Measurements from ENCODE around the gene TBC1D25.

The TBC1D25 gene

GRCh38 chrX:48520976-48521352, 18.6 kb upstream of the TBC1D25 start:
- TF ChIP-seq CTCF (IDR thresholded peaks at IDR 0.05; ENCODE audit: insufficient read depth, low read length, poor library complexity, severe bottlenecking) (no peak), EZH2phosphoT487 (conservative IDR thresholded peaks at IDR 0.05; ENCODE audit: low read length) (no peak)
- H3K79me2 ChIP-seq (ENCODE audit: insufficient read depth, low read length) = peaks cover 27% of the 10 kb centered on the region
- H3K4me3 ChIP-seq (ENCODE audit: insufficient read depth, low read length, poor library complexity, severe bottlenecking) = peak overlapping the region; percentile 52
- H3K27me3 ChIP-seq (ENCODE audit: low read length) = no peaks in the 10 kb centered on the region
- peak overlapping the region; percentile 82 for H3K27ac ChIP-seq (ENCODE audit: low read depth, low read length)
- peak overlapping the region; percentile 6 for H2AFZ ChIP-seq (ENCODE audit: low read depth, low read length, severe bottlenecking)
- H3F3A ChIP-seq (ENCODE audit: insufficient read depth) = peaks cover 13% of the 10 kb centered on the region; the same call in 1 of the 2 replicates
- H3K9me2 ChIP-seq (replicated peaks; ENCODE audit: insufficient read depth, low read length) = no peaks in the 10 kb centered on the region
- H3K9ac ChIP-seq (ENCODE audit: low read length) = peak overlapping the region; percentile 96
- no peaks in the 10 kb centered on the region for H4K20me1 ChIP-seq (ENCODE audit: low read depth, low read length)
- H3K36me3 ChIP-seq (ENCODE audit: low read length) = 0 out of 2 replicates have a peak, but pooled peaks cover 5% of the 10 kb centered on the region
- no peaks in the 10 kb centered on the region for H3K9me3 ChIP-seq (ENCODE audit: insufficient read depth, low read length)
- peak overlapping the region; percentile 85 for H3K4me2 ChIP-seq (ENCODE audit: low read depth, low read length, poor library complexity, severe bottlenecking)

- TF ChIP-seq EZH2phosphoT487 (conservative IDR thresholded peaks at IDR 0.05; ENCODE audit: low read length) = no peak
- TF ChIP-seq CTCF (IDR thresholded peaks at IDR 0.05; ENCODE audit: insufficient read depth, low read length, poor library complexity, severe bottlenecking) = no peak
- Histone ChIP-seq H4K20me1 (ENCODE audit: low read depth, low read length) (no peaks in the 10 kb centered on the region), H3K27ac (ENCODE audit: low read depth, low read length) (peak within 1 kb of the TSS; percentile 82), H3K9me2 (replicated peaks; ENCODE audit: insufficient read depth, low read length) (no peaks in the 10 kb centered on the region), H3K4me3 (ENCODE audit: insufficient read depth, low read length, poor library complexity, severe bottlenecking) (peak within 1 kb of the TSS; percentile 82), H3K9ac (ENCODE audit: low read length) (peak within 1 kb of the TSS; percentile 96), H3K27me3 (ENCODE audit: low read length) (no peaks in the 10 kb centered on the region), H3F3A (ENCODE audit: insufficient read depth) (peaks cover 13% of the 10 kb centered on the region; the same call in 1 of the 2 replicates), H3K4me2 (ENCODE audit: low read depth, low read length, poor library complexity, severe bottlenecking) (peak within 1 kb of the TSS; percentile 85), H3K79me2 (ENCODE audit: insufficient read depth, low read length) (peaks cover 27% of the 10 kb centered on the region), H3K36me3 (ENCODE audit: low read length) (0 out of 2 replicates have a peak, but pooled peaks cover 5% of the 10 kb centered on the region), H2AFZ (ENCODE audit: low read depth, low read length, severe bottlenecking) (peak within 1 kb of the TSS; percentile 6), H3K9me3 (ENCODE audit: insufficient read depth, low read length) (no peaks in the 10 kb centered on the region)
These were observed 17.9 kb upstream of the TBC1D25 start, which contains the start of gene EBP for GRCh38 chrX:48521353-48522243. Gene EBP (plus strand): TSS chrX:48521808. CDS start chrX:48523772, 1,964 bp downstream.

- Histone ChIP-seq H3K9me3 (ENCODE audit: insufficient read depth, low read length) (no peaks in the 10 kb centered on the region), H3K36me3 (ENCODE audit: low read length) (0 out of 2 replicates have a peak, but pooled peaks cover 5% of the 10 kb centered on the region)
- no peak for TF ChIP-seq EZH2phosphoT487 (conservative IDR thresholded peaks at IDR 0.05; ENCODE audit: low read length)
- no peak for TF ChIP-seq CTCF (IDR thresholded peaks at IDR 0.05; ENCODE audit: insufficient read depth, low read length, poor library complexity, severe bottlenecking)
These were observed 17.2 kb upstream of the TBC1D25 start for GRCh38 chrX:48522291-48522690.

More at GRCh38 chrX:48522291-48522690, 17.2 kb upstream of the TBC1D25 start:
- no peak overlapping the region for H2AFZ ChIP-seq (ENCODE audit: low read depth, low read length, severe bottlenecking)
- H3K4me3 ChIP-seq (ENCODE audit: insufficient read depth, low read length, poor library complexity, severe bottlenecking) = peak overlapping the region; percentile 82
- H4K20me1 ChIP-seq (ENCODE audit: low read depth, low read length) = no peaks in the 10 kb centered on the region
- no peaks in the 10 kb centered on the region for H3K27me3 ChIP-seq (ENCODE audit: low read length)
- H3F3A ChIP-seq (ENCODE audit: insufficient read depth) = peaks cover 13% of the 10 kb centered on the region; the same call in 1 of the 2 replicates
- peaks cover 27% of the 10 kb centered on the region for H3K79me2 ChIP-seq (ENCODE audit: insufficient read depth, low read length)
- H3K4me2 ChIP-seq (ENCODE audit: low read depth, low read length, poor library complexity, severe bottlenecking) = peak overlapping the region; percentile 69
- H3K9me2 ChIP-seq (replicated peaks; ENCODE audit: insufficient read depth, low read length) = no peaks in the 10 kb centered on the region
- peak overlapping the region; percentile 82 for H3K27ac ChIP-seq (ENCODE audit: low read depth, low read length)
- peak overlapping the region; percentile 96 for H3K9ac ChIP-seq (ENCODE audit: low read length)

Measured in SU-DHL-6 (cell line).